NCI-H82 treated with DMSO at 0.1 percent for 48 hours (cell line): Measurements from ENCODE around the gene PCNX2.

Experiments
- DNase-seq: peaks from one replicate; lab custom pipeline; 2025; ENCODE audit not compliant: unreplicated experiment; lab: John Stamatoyannopoulos, UW

PCNX2 gene

DNA sequence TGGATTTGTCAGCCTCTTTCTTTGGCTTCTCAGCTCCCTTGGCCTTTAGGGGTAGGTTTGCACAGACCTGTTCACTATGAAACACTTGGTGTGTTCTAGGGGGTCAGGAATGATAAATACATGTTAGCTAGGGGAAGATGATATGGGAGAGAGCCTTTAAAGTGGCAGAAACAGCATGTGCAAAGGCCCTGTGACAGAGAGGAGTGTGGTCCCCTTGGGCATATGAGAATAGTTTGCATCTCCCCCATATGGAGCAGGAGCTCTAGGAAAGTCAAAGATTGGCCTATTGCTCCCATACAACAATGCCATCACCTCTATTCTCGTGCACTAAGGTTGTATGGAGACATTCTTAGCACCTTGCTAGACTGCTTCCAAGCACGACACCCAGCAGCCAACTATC is 355.8 kb downstream of the PCNX2 start:
- DNase-seq = no peak

DNA sequence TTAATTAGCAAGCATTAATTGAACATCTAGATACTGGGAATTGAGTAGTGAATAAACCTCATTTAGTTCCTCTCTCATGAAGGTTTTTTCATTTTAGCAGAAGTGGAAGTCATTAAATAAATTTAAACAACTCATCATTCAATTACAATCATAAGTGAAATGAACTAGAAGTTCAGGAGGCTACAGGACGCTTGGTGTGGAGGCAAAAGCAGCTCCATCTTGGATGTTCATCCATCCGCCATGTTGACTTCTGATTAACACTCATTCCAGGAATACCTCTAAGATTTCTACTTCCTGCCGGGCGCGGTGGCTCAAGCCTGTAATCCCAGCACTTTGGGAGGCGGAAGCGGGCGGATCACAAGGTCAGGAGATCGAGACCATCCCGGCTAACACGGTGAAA is 356.6 kb downstream of the PCNX2 start:
- DNase-seq = no peak

DNA sequence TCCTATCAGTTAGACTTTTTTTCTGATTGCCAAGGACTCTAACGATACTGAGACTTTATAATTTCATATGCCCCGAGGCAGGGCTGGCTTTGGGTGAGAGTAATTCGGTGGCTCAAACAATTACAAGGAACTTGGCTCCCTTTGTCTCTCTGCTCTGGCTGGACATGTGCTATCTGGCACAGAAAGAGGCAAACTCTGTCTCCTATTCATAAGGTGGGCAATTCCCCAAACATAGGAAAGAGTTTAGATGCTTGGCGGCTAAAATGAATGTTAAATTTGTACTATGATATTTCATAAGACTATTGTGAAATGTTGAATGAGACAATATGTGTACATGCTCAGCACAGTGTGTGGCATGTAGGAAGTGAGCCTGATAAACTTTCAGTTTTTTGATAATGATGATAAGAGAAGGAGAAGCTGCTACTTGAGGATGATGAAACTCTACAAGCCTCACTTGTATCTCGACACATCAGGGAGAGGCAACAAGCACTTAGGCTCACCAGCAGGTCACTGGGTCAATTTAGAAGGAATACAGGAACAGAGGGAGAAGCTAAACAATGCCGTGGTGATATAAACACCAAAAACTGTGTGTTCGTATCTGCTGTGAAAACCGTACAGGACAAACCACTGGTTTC is 357.7 kb downstream of the PCNX2 start:
- no peak for DNase-seq

- no peak for DNase-seq
Measured at GRCh38 chr1:232936941-232937340, 358.6 kb downstream of the PCNX2 start.
